GM21717 (cell line): ENCODE data around the gene CDC42BPA.
"Not testable (repeated sequence)": the region's sequence is repeated elsewhere in the genome, so short reads cannot be mapped to it uniquely, and the experiment has no call there.

Experiments
- ATAC-seq: cut with Tn5 transposase; IDR thresholded peaks from one replicate; pipeline ENCODE4 v1.9.1; 2021; ENCODE audit warnings: mild to moderate bottlenecking, moderate library complexity; ENCODE audit not compliant: unreplicated experiment

CDC42BPA gene

GRCh38 chr1:227265891-227266290, 52.4 kb downstream of the CDC42BPA start:
- ATAC-seq, result no peak

- ATAC-seq, result no peak
Measured at GRCh38 chr1:227263869-227264268, 54.4 kb downstream of the CDC42BPA start.

GRCh38 chr1:227261501-227261900, 56.8 kb downstream of the CDC42BPA start:
- no peak for ATAC-seq

- ATAC-seq, result no peak
Measured at GRCh38 chr1:227260433-227260832, 57.9 kb downstream of the CDC42BPA start.

- ATAC-seq, result no peak
Measured at GRCh38 chr1:227257964-227258363, 60.3 kb downstream of the CDC42BPA start.

- ATAC-seq, result no peak
Measured at GRCh38 chr1:227255086-227255732, 63.1 kb downstream of the CDC42BPA start.

GRCh38 chr1:227253065-227253464, 65.2 kb downstream of the CDC42BPA start:
- ATAC-seq, result no peak

GRCh38 chr1:227245613-227246320, 72.5 kb downstream of the CDC42BPA start:
- no peak for ATAC-seq

GRCh38 chr1:227244339-227245118, 73.8 kb downstream of the CDC42BPA start:
- no peak for ATAC-seq

- no peak for ATAC-seq
Measured at GRCh38 chr1:227242811-227243682, 75.2 kb downstream of the CDC42BPA start.

GRCh38 chr1:227240983-227241382, 77.3 kb downstream of the CDC42BPA start:
- ATAC-seq, result no peak

GRCh38 chr1:227234998-227235405, 83.3 kb downstream of the CDC42BPA start:
- ATAC-seq, result no peak

- ATAC-seq, result not testable (repeated sequence)
Measured at GRCh38 chr1:227231128-227231527, 87.2 kb downstream of the CDC42BPA start.

GRCh38 chr1:227228201-227228600, 90.1 kb downstream of the CDC42BPA start:
- ATAC-seq, result no peak

- ATAC-seq, result no peak
Measured at GRCh38 chr1:227227761-227228160, 90.5 kb downstream of the CDC42BPA start.

- no peak for ATAC-seq
Measured at GRCh38 chr1:227225715-227226346, 92.5 kb downstream of the CDC42BPA start.

GRCh38 chr1:227223171-227223806, 95.0 kb downstream of the CDC42BPA start:
- no peak for ATAC-seq

GRCh38 chr1:227219715-227220292, 98.5 kb downstream of the CDC42BPA start:
- no peak for ATAC-seq

GRCh38 chr1:227218870-227219573, 99.3 kb downstream of the CDC42BPA start:
- ATAC-seq, result no peak
